NT2/D1 (cell line): Measurements from ENCODE around the gene OR2A25.
"Not testable (repeated sequence)": the region's sequence is repeated elsewhere in the genome, so short reads cannot be mapped to it uniquely, and the experiment has no call there.

Source experiments
- DNase-seq: peaks from one replicate; pipeline ENCODE4 v3.0.0-alpha.2; 2011; ENCODE audit warnings: low read depth, low spot score
- H3K27me3 ChIP-seq: 2 replicates; pipeline ENCODE4 v1.6.0; 2011; ENCODE audit warnings: mild to moderate bottlenecking; ENCODE audit not compliant: insufficient read length, insufficient read depth
- H3K36me3 ChIP-seq: 2 replicates; pipeline ENCODE4 v1.6.1; 2011; ENCODE audit warnings: mild to moderate bottlenecking, low read length, mixed read lengths; ENCODE audit not compliant: insufficient read depth, insufficient read length
- H3K4me1 ChIP-seq: 2 replicates; pipeline ENCODE4 v1.5.1; 2011; ENCODE audit not compliant: insufficient read depth, insufficient read length
- H3K4me3 ChIP-seq: 2 replicates; pipeline ENCODE4 v1.5.1; 2011; ENCODE audit warnings: low read depth; ENCODE audit not compliant: insufficient read length
- H3K9ac ChIP-seq: 2 replicates; pipeline ENCODE4 v1.6.0; 2011; ENCODE audit warnings: low read depth; ENCODE audit not compliant: insufficient read length
- H3K9me3 ChIP-seq: 2 replicates; pipeline ENCODE4 v1.5.1; 2011; ENCODE audit warnings: mild to moderate bottlenecking, low read length; ENCODE audit not compliant: insufficient read depth
- SUZ12 ChIP-seq: IDR thresholded peaks from 2 replicates; pipeline ENCODE4 v1.6.1; 2011; ENCODE audit not compliant: insufficient read length, insufficient read depth; ENCODE audit errors: extremely low read depth
- YY1 ChIP-seq: IDR thresholded peaks from 2 replicates; pipeline ENCODE4 v1.6.1; 2011; ENCODE audit not compliant: insufficient read length, insufficient read depth
- ZNF274 ChIP-seq: IDR thresholded peaks from 2 replicates; pipeline ENCODE4 v1.6.1; 2011; ENCODE audit warnings: mild to moderate bottlenecking, low read depth, low read length

OR2A25 gene

DNA sequence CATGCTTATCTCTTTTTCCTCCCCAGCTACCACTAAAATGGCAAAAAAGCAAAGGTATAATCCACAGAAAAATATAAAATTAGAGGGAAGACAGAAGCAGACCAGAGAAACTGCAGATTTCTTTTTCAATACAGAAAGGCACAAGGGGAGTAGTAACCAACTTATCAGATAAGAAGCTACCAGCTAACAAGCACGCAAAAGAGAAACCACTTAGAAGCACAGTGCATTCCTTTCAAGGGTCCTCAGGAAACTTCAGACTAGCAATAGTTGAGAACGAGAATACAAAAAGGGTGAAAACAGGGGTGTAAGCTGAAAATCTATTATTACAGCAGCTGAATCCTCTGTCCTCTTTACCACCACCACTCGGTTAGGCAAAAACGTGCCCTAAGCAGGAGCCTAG lies 30.7 kb upstream of the OR2A25 start:
- DNase-seq: no peak
- Histone ChIP-seq H3K27me3 (no peaks in the 10 kb centered on the region), H3K4me1 (no peaks in the 10 kb centered on the region), H3K4me3 (no peak overlapping the region), H3K36me3 (no peaks in the 10 kb centered on the region), H3K9ac (no peak overlapping the region), H3K9me3 (no peaks in the 10 kb centered on the region)
- TF ChIP-seq ZNF274: no peak

DNA sequence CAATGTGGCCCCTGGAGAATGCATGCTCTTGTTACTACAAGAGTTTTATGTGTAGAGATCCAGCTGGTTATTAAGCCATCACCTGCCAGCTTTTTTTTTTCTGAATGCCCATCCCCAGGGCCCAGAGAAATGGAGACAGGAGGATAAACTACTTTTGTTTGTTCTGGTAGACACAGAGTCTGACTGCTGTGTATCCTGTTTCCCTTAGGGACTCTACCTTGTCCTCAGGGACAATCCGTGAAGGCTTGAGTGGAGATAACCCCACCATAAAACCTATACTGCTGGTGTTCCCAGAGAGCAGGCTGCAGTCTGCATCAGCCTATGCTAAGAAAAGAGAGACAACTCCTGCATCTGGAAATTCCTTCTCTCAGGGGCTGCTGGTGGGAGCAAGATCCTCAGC lies 21.0 kb upstream of the OR2A25 start, which contains the start of gene OR2A5:
Gene OR2A5 (plus strand): TSS at position 301 of the 400 bp plus-strand sequence. CDS start 1,454 bp downstream, outside the sequence.
- Histone ChIP-seq H3K9me3 (no peaks in the 10 kb centered on the region), H3K9ac (no peak within 1 kb of the TSS), H3K36me3 (no peaks in the 10 kb centered on the region), H3K4me1 (no peaks in the 10 kb centered on the region), H3K4me3 (no peak within 1 kb of the TSS), H3K27me3 (no peaks in the 10 kb centered on the region)
- no peak for DNase-seq
- TF ChIP-seq SUZ12: no peak
- no peak for TF ChIP-seq ZNF274

GRCh38 chr7:144049491-144049890 lies 20.1 kb upstream of the OR2A25 start:
- Histone ChIP-seq H3K36me3 (no peaks in the 10 kb centered on the region), H3K9me3 (no peaks in the 10 kb centered on the region), H3K9ac (no peak overlapping the region), H3K4me1 (no peaks in the 10 kb centered on the region), H3K4me3 (no peak overlapping the region), H3K27me3 (no peaks in the 10 kb centered on the region)
- TF ChIP-seq ZNF274: no peak
- TF ChIP-seq SUZ12: no peak
- no peak for DNase-seq

DNA sequence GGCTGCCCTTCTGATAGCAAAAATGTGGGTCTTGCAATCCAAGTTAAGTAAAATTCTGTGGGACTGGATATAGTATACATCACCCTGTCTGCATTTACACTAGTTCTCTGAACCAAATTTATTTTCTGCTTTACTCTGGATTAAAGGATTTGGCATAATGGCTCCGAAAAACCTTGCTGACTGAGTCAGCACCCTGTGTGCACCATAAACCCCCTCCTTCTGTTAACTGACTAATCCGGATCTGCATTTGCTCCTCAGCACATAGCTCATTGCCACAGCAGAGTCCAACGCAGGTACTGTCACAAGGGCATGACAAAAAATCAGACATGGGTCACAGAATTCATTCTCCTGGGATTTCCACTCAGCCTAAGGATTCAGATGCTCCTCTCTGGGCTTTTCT lies 19.5 kb upstream of the OR2A25 start:
- H3K27me3 ChIP-seq: no peaks in the 10 kb centered on the region
- H3K36me3 ChIP-seq: no peaks in the 10 kb centered on the region
- TF ChIP-seq YY1 (no peak), ZNF274 (no peak), SUZ12 (no peak)
- H3K4me3 ChIP-seq: no peak overlapping the region
- H3K9ac ChIP-seq: no peak overlapping the region
- DNase-seq: no peak
- no peaks in the 10 kb centered on the region for H3K9me3 ChIP-seq
- H3K4me1 ChIP-seq: no peaks in the 10 kb centered on the region

- H3K4me3 ChIP-seq, H3K9ac ChIP-seq, H3K4me1 ChIP-seq, H3K9me3 ChIP-seq, H3K36me3 ChIP-seq, DNase-seq, H3K27me3 ChIP-seq: not testable (repeated sequence)
Measured at GRCh38 chr7:144050884-144051283, 18.7 kb upstream of the OR2A25 start.

GRCh38 chr7:144057954-144058353 lies 11.7 kb upstream of the OR2A25 start:
- DNase-seq: no peak
- no peak for TF ChIP-seq YY1
- Histone ChIP-seq H3K9me3 (peaks cover 10% of the 10 kb centered on the region; the same call in 1 of the 2 replicates), H3K4me3 (no peak overlapping the region), H3K4me1 (no peaks in the 10 kb centered on the region), H3K9ac (no peak overlapping the region), H3K27me3 (no peaks in the 10 kb centered on the region), H3K36me3 (no peaks in the 10 kb centered on the region)

GRCh38 chr7:144063710-144064109 lies 5.9 kb upstream of the OR2A25 start:
- no peaks in the 10 kb centered on the region for H3K4me1 ChIP-seq
- no peak overlapping the region for H3K4me3 ChIP-seq
- no peaks in the 10 kb centered on the region for H3K27me3 ChIP-seq
- no peaks in the 10 kb centered on the region for H3K36me3 ChIP-seq
- DNase-seq: peak; percentile 2
- H3K9me3 ChIP-seq: peaks cover 10% of the 10 kb centered on the region; the same call in 1 of the 2 replicates
- H3K9ac ChIP-seq: no peak overlapping the region
- TF ChIP-seq SUZ12 (no peak), YY1 (no peak), ZNF274 (no peak)

GRCh38 chr7:144069953-144070352 lies 342 bp downstream of the OR2A25 start:
- H3K9ac ChIP-seq: no peak overlapping the region
- H3K4me3 ChIP-seq: no peak overlapping the region
- no peaks in the 10 kb centered on the region for H3K4me1 ChIP-seq
- DNase-seq: no peak
- no peak for TF ChIP-seq ZNF274
- TF ChIP-seq YY1: no peak
- no peak for TF ChIP-seq SUZ12
- H3K36me3 ChIP-seq: no peaks in the 10 kb centered on the region
- no peaks in the 10 kb centered on the region for H3K9me3 ChIP-seq
- no peaks in the 10 kb centered on the region for H3K27me3 ChIP-seq
